Stomach smooth muscle (tissue), 2 donors: ENCODE data around the gene DUSP10.

Experiments
- H3K27ac ChIP-seq: one replicate; pipeline ENCODE4 v1.7.0; 2013; ENCODE audit warnings: mild to moderate bottlenecking, low read length, inconsistent platforms
- H3K27me3 ChIP-seq, 2 donors: one replicate each; pipeline ENCODE4 v1.7.0; 2013; ENCODE audit warnings: low read length in 2 of 2; ENCODE audit not compliant: insufficient read depth in 2 of 2, control insufficient read depth in 1 of 2
- H3K36me3 ChIP-seq, 2 donors: one replicate each; pipeline ENCODE4 v1.7.0; 2013; ENCODE audit warnings: low read length in 2 of 2; ENCODE audit not compliant: control insufficient read depth in 2 of 2, insufficient read depth in 2 of 2
- H3K4me1 ChIP-seq: one replicate; pipeline ENCODE4 v1.7.0; 2013; ENCODE audit warnings: low read length; ENCODE audit not compliant: control insufficient read depth, insufficient read depth
- H3K4me3 ChIP-seq, 2 donors: one replicate each; pipeline ENCODE4 v1.7.0; 2013; ENCODE audit warnings: low read length in 2 of 2
- H3K9ac ChIP-seq, 2 donors: one replicate each; pipeline ENCODE4 v1.7.0; 2013; ENCODE audit warnings: low read length in 2 of 2, mild to moderate bottlenecking in 1 of 2
- H3K9me3 ChIP-seq, 2 donors: one replicate each; pipeline ENCODE4 v1.7.0; 2013; ENCODE audit warnings: low read length in 2 of 2; ENCODE audit not compliant: control insufficient read depth in 2 of 2
- donor health status: healthy.
- donor health status: Pancreatic carcinoma.

DUSP10 gene

GRCh38 chr1:221720545-221720944 lies 21.3 kb downstream of the DUSP10 start:
- Histone ChIP-seq H3K27ac (no peak overlapping the region), H3K36me3 (peaks cover 5 to 6% of the 10 kb centered on the region in 2 donors), H3K27me3 (no peaks in the 10 kb centered on the region), H3K4me1 (peaks cover 44% of the 10 kb centered on the region), H3K9ac (no peak overlapping the region), H3K9me3 (no peaks in the 10 kb centered on the region), H3K4me3 (no peak overlapping the region)

- no peaks in the 10 kb centered on the region for H3K27me3 ChIP-seq
- H3K4me1 ChIP-seq: peaks cover 46% of the 10 kb centered on the region
- H3K36me3 ChIP-seq: peaks cover 5 to 6% of the 10 kb centered on the region in 2 donors
- H3K4me3 ChIP-seq: no peak overlapping the region
- no peak overlapping the region for H3K9ac ChIP-seq
- no peak overlapping the region for H3K27ac ChIP-seq
- no peaks in the 10 kb centered on the region for H3K9me3 ChIP-seq
Measured at GRCh38 chr1:221719987-221720386, 21.9 kb downstream of the DUSP10 start.

GRCh38 chr1:221719278-221719597 lies 22.7 kb downstream of the DUSP10 start:
- no peak overlapping the region for H3K4me3 ChIP-seq
- H3K36me3 ChIP-seq: peaks cover 5 to 6% of the 10 kb centered on the region in 2 donors
- no peaks in the 10 kb centered on the region for H3K9me3 ChIP-seq
- H3K4me1 ChIP-seq: peaks cover 48% of the 10 kb centered on the region
- no peaks in the 10 kb centered on the region for H3K27me3 ChIP-seq
- H3K27ac ChIP-seq: no peak overlapping the region
- no peak overlapping the region for H3K9ac ChIP-seq

GRCh38 chr1:221718381-221719277 lies 23.3 kb downstream of the DUSP10 start:
- no peaks in the 10 kb centered on the region for H3K9me3 ChIP-seq
- peak overlapping the region; percentile 15 to 50 for H3K4me3 ChIP-seq
- peaks cover 48% of the 10 kb centered on the region for H3K4me1 ChIP-seq
- H3K27me3 ChIP-seq: no peaks in the 10 kb centered on the region
- peaks cover 1 to 4% of the 10 kb centered on the region in 2 donors for H3K36me3 ChIP-seq
- peak overlapping the region; percentile 60 for H3K27ac ChIP-seq
- H3K9ac ChIP-seq: peak overlapping the region in 1 of 2 donors; percentile 36

- H3K27ac ChIP-seq: peak overlapping the region; percentile 90
Measured at GRCh38 chr1:221717485-221717853, 24.4 kb downstream of the DUSP10 start.

GRCh38 chr1:221716713-221717484 lies 25.0 kb downstream of the DUSP10 start:
- Histone ChIP-seq H3K9ac (peak overlapping the region in 1 of 2 donors; percentile 12), H3K9me3 (no peaks in the 10 kb centered on the region), H3K27ac (peak overlapping the region; percentile 90), H3K36me3 (no peaks in the 10 kb centered on the region), H3K27me3 (no peaks in the 10 kb centered on the region), H3K4me3 (no peak overlapping the region), H3K4me1 (peaks cover 51% of the 10 kb centered on the region)

More at GRCh38 chr1:221717485-221717853, 24.4 kb downstream of the DUSP10 start:
- Histone ChIP-seq H3K9ac (peak overlapping the region; percentile 12 to 36), H3K27me3 (no peaks in the 10 kb centered on the region), H3K9me3 (no peaks in the 10 kb centered on the region), H3K36me3 (no peaks in the 10 kb centered on the region), H3K4me3 (no peak overlapping the region), H3K4me1 (peaks cover 51% of the 10 kb centered on the region)

- Histone ChIP-seq H3K27me3 (no peaks in the 10 kb centered on the region), H3K4me1 (peaks cover 59% of the 10 kb centered on the region), H3K4me3 (peak overlapping the region in 1 of 2 donors; percentile 31), H3K9ac (peak overlapping the region in 1 of 2 donors; percentile 39), H3K36me3 (no peaks in the 10 kb centered on the region), H3K27ac (peak overlapping the region; percentile 90), H3K9me3 (no peaks in the 10 kb centered on the region)
Measured at GRCh38 chr1:221715321-221716169, 26.3 kb downstream of the DUSP10 start.

GRCh38 chr1:221714227-221715152 lies 27.4 kb downstream of the DUSP10 start:
- Histone ChIP-seq H3K27ac (peak overlapping the region; percentile 90), H3K36me3 (no peaks in the 10 kb centered on the region), H3K4me3 (no peak overlapping the region), H3K27me3 (no peaks in the 10 kb centered on the region), H3K4me1 (peaks cover 58% of the 10 kb centered on the region), H3K9me3 (no peaks in the 10 kb centered on the region), H3K9ac (no peak overlapping the region)

GRCh38 chr1:221712776-221713431 lies 29.0 kb downstream of the DUSP10 start:
- Histone ChIP-seq H3K9me3 (no peaks in the 10 kb centered on the region), H3K27me3 (no peaks in the 10 kb centered on the region), H3K4me1 (peaks cover 58% of the 10 kb centered on the region), H3K36me3 (no peaks in the 10 kb centered on the region), H3K9ac (no peak overlapping the region), H3K27ac (no peak overlapping the region), H3K4me3 (no peak overlapping the region)
